Measurements from ENCODE around the gene GALNT9.

The GALNT9 gene

DNA sequence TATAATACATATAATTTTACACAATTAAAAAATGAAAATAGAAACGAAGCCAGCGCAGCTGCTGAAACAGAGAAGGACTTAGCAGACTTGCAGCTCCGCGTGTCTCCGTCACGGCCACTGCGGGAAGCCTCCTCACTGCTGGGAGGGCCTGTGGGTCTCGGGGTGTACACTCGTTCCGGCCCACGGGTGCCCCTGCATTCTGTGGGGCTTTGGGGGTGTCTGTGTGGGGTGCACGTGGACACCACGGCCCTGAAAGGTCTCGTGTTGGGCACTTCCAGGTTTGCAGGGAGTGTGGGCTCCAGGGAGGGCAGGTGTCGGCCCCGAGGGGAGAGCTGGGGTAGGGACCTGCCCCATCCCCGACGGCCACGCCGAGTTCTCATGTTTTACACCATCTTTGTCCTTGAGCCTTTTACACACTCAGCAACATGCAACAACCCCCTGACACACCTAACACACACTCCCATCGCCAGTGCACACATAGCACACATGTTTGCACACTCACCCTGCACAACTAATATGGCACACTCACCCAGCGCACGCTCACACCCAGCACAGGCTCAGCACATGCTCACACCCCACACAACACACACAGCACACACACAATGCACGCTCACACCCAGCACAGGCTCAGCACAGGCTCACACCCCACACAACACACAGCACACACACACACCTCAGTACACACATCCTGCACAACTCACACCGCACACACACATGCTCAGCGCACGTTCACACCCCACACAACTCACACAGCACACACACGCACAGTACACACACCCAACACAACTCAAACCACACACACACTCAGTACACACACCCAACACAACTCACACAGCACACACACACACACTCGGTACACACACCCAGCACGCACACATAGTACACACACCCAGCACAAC, 148.5 kb downstream of the GALNT9 start:
- DNase-seq (ENCODE audit: extremely low spot score) = no peak
- POLR2A ChIA-PET = no interaction called here
- TF ChIP-seq SP1 (IDR thresholded peaks at IDR 0.05) (no peak), ZNF384 (IDR thresholded peaks at IDR 0.05) (no peak), BHLHE40 (IDR thresholded peaks at IDR 0.05; ENCODE audit: borderline replicate concordance) (no peak)
- CTCF ChIA-PET = no interaction called here

GRCh38 chr12:132179431-132180362, 149.7 kb downstream of the GALNT9 start:
- TF ChIP-seq PKNOX1 (IDR thresholded peaks at IDR 0.05) (no peak), ELF4 (IDR thresholded peaks at IDR 0.05) (no peak), NFRKB (IDR thresholded peaks at IDR 0.05) (no peak), FOXM1 (IDR thresholded peaks at IDR 0.05; ENCODE audit: borderline replicate concordance) (no peak), L3MBTL2 (conservative IDR thresholded peaks at IDR 0.05) (no peak)
- ChIA-PET POLR2A (interaction anchor here (1.0 kb wide), 1 partner anchor 10 kb away, joined by 3 read pairs; no protein-coding TSS in a partner anchor), CTCF (no interaction called here)
- no peak for DNase-seq (ENCODE audit: extremely low spot score)

- ChIA-PET POLR2A (interaction anchor here (1.0 kb wide), 1 partner anchor 11 kb away, joined by 3 read pairs; no protein-coding TSS in a partner anchor), CTCF (no interaction called here)
- DNase-seq (ENCODE audit: extremely low spot score) = no peak
- TF ChIP-seq BHLHE40 (IDR thresholded peaks at IDR 0.05; ENCODE audit: borderline replicate concordance) (no peak), SUZ12 (IDR thresholded peaks at IDR 0.05) (no peak), HDGF (IDR thresholded peaks at IDR 0.05; ENCODE audit: borderline replicate concordance) (no peak), PKNOX1 (IDR thresholded peaks at IDR 0.05) (no peak), TARDBP (IDR thresholded peaks at IDR 0.05) (no peak), ELF4 (IDR thresholded peaks at IDR 0.05) (no peak), FOXM1 (IDR thresholded peaks at IDR 0.05; ENCODE audit: borderline replicate concordance) (no peak), LEF1 (IDR thresholded peaks at IDR 0.05; ENCODE audit: borderline replicate concordance) (no peak), FOXA1 (IDR thresholded peaks at IDR 0.05) (no peak), SP1 (IDR thresholded peaks at IDR 0.05) (no peak), ARNT (IDR thresholded peaks at IDR 0.05) (no peak)
Measured at GRCh38 chr12:132178801-132179401, 150.5 kb downstream of the GALNT9 start.

- ChIA-PET CTCF (no interaction called here), POLR2A (no interaction called here)
- TF ChIP-seq NFRKB (IDR thresholded peaks at IDR 0.05) (no peak), L3MBTL2 (conservative IDR thresholded peaks at IDR 0.05) (no peak), LEF1 (IDR thresholded peaks at IDR 0.05; ENCODE audit: borderline replicate concordance) (no peak), ZNF384 (IDR thresholded peaks at IDR 0.05) (no peak), FOXM1 (IDR thresholded peaks at IDR 0.05; ENCODE audit: borderline replicate concordance) (no peak), PKNOX1 (IDR thresholded peaks at IDR 0.05) (no peak), FOXK2 (IDR thresholded peaks at IDR 0.05) (no peak), FOXA1 (IDR thresholded peaks at IDR 0.05) (no peak), TARDBP (IDR thresholded peaks at IDR 0.05) (no peak), HDGF (IDR thresholded peaks at IDR 0.05; ENCODE audit: borderline replicate concordance) (no peak), ELF4 (IDR thresholded peaks at IDR 0.05) (no peak), CTBP1 (IDR thresholded peaks at IDR 0.05; ENCODE audit: borderline replicate concordance) (no peak), BHLHE40 (IDR thresholded peaks at IDR 0.05; ENCODE audit: borderline replicate concordance) (no peak), ARNT (IDR thresholded peaks at IDR 0.05) (no peak)
- no peak for DNase-seq (ENCODE audit: extremely low spot score)
Measured at GRCh38 chr12:132178316-132178715, 151.1 kb downstream of the GALNT9 start.

DNA sequence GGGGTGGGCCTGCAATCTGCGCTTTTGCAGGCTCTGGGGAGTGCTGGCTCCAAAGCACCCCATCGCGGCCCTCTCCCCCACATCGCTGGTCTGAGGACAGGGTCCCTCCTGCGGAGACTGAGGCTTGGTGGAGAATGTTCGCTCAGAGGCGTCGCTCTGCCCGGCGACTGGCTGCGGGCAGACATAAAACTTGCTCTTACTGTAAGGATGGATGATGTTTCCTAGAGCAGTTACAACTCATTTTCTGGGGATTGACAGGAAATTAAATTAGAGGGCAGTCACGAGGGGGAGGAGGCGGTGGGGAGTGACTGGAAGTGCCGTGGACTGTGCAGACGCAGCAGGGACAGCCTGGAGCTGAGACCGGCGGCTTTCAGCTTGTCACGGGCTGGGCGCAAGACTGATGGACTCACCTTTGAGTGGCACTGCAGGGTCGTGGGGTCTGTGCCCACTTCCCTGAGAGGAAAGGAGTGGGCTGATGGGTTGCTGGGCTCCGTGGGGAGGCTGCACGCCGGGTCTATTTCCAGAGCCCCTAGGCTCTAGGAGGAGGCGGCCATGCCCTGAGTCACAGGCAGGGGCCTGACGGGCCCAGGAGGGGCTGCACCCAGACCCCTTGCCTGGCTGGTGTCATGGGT, 152.4 kb downstream of the GALNT9 start:
- CTCF ChIA-PET = no interaction called here
- POLR2A ChIA-PET = no interaction called here
- no peak for DNase-seq (ENCODE audit: extremely low spot score)
- no peak for TF ChIP-seq CTBP1 (IDR thresholded peaks at IDR 0.05; ENCODE audit: borderline replicate concordance)

Measured in HEK293T (cell line).